Upper lobe of left lung (tissue), 6 donors: ENCODE data around the gene NUCKS1. TPM values are rescaled to one million over a fixed set of nuclear protein-coding genes. Genes with fewer than 3 reads are reported as not detected.

Source experiments
- ATAC-seq, 2 donors: fragments of 200-7000 bp; cut with Tn5 transposase; one replicate each; pipeline ENCODE4 v1.9.1; 2022; ENCODE audit warnings: mild to moderate bottlenecking in 2 of 2, moderate library complexity in 2 of 2; ENCODE audit not compliant: low FRiP score in 2 of 2
- DNase-seq, 2 donors: peaks; one replicate each; pipeline ENCODE4 v3.0.0-alpha.2; 2019 to 2020
- H3K27ac ChIP-seq, 4 donors: fragments of 200-600 bp; sonication (generic); one replicate each; pipeline ENCODE4 v1.5.1; 2016 to 2019
- H3K27me3 ChIP-seq, 4 donors: fragments of 200-600 bp; sonication (generic); one replicate each; pipeline ENCODE4 v1.5.1; 2017 to 2019
- H3K36me3 ChIP-seq, 4 donors: fragments of 200-600 bp; sonication (generic); one replicate each; pipeline ENCODE4 v1.5.1; 2016 to 2019
- H3K4me1 ChIP-seq, 4 donors: fragments of 200-600 bp; sonication (generic); one replicate each; pipeline ENCODE4 v1.5.1; 2018 to 2019
- H3K4me3 ChIP-seq, 4 donors: fragments of 200-600 bp; sonication (generic); one replicate each; pipeline ENCODE4 v1.5.1; 2017 to 2019; ENCODE audit warnings: mild to moderate bottlenecking in 2 of 4, moderate library complexity in 1 of 4
- H3K9me3 ChIP-seq, 4 donors: fragments of 200-600 bp; sonication (generic); one replicate each; pipeline ENCODE4 v1.5.1; 2018 to 2019
- CTCF ChIP-seq, 6 experiments: fragments of 450-650 bp in 4 of 6; fragments of 200-600 bp in 2 of 6; sonication (generic) in 2 of 6; IDR thresholded peaks; one replicate each; pipeline ENCODE4 v1.5.1; 2016 to 2019; ENCODE audit warnings: antibody characterized with exemption in 6 of 6
- EP300 ChIP-seq, 4 donors: sonication (generic); formaldehyde crosslinking; IDR thresholded peaks; one replicate each; pipeline ENCODE4 v1.5.1; 2017; ENCODE audit warnings: antibody characterized with exemption in 4 of 4, control low read depth in 2 of 4
- POLR2A ChIP-seq, 4 donors: fragments of 450-650 bp; IDR thresholded peaks; one replicate each; pipeline ENCODE4 v1.5.1; 2016 to 2017; ENCODE audit warnings: antibody characterized with exemption in 4 of 4, mild to moderate bottlenecking in 2 of 4
- POLR2AphosphoS5 ChIP-seq, 2 donors: sonication (generic); formaldehyde crosslinking; IDR thresholded peaks; one replicate each; pipeline ENCODE4 v1.5.1; 2017; ENCODE audit warnings: antibody characterized with exemption in 2 of 2
- WGBS, 2 donors: methylation state at CpG; one replicate each; pipeline ENCODE4 v1.1.5; 2017 to 2018; 5-methylcytosine and 5-hydroxymethylcytosine counted together
- total RNA-seq, 6 donors: library from RNA; depleted of rRNA in 4 of 6; stranded (reverse); fragments of >200 nt in 4 of 6; gene quantifications; one replicate each; pipeline versions ENCODE4 v1.1.0 to v1.2.1, GENCODE V29; 2016 to 2021
- donor health status: DM: no; HTN: no; CAD: no; lungs with moderate emphysema.
- donor health status: DM: no; HTN: yes; CAD: no; lungs with severe emphysema.

The NUCKS1 gene
- total RNA-seq, 6 donors from 2014 or later, result 65.4 to 182 (median 112) TPM

GRCh38 chr1:205680073-205680851, 69.7 kb downstream of the NUCKS1 start, which contains the start of gene SLC45A3:
Gene SLC45A3, minus strand, starts transcription at chr1:205680509. Its CDS starts 15,853 bp downstream, at chr1:205664656.
- TF ChIP-seq POLR2AphosphoS5 (IDR thresholded peaks at IDR 0.05) (no peak), POLR2A (IDR thresholded peaks at IDR 0.05) (no peak), EP300 (IDR thresholded peaks at IDR 0.05) (no peak), CTCF (IDR thresholded peaks at IDR 0.05) (no peak)
- 2 to 4% methylated on average over 20 to 37 of the region's 86 CpGs for WGBS, 2 donors
- H3K36me3 ChIP-seq, result no peaks in the 10 kb centered on the region
- peak; percentile 17 to 77 for ATAC-seq
- peak within 1 kb of the TSS; percentile 60 to 84 (median 69) for H3K4me3 ChIP-seq
- H3K27ac ChIP-seq, result peak within 1 kb of the TSS in 2 of 4 donors; percentile 54 to 61
- no peaks in the 10 kb centered on the region for H3K9me3 ChIP-seq
- DNase-seq, result peak in 1 of 2 donors; percentile 88
- H3K4me1 ChIP-seq, result peaks cover 9 to 21% (median 14%) of the 10 kb centered on the region in 4 donors
- H3K27me3 ChIP-seq, result no peaks in the 10 kb centered on the region

GRCh38 chr1:205678286-205679111, 71.5 kb downstream of the NUCKS1 start:
- H3K4me1 ChIP-seq, result peaks cover 9 to 21% (median 14%) of the 10 kb centered on the region in 4 donors
- peak overlapping the region in 3 of 4 donors; percentile 60 to 84 (median 75) for H3K4me3 ChIP-seq
- no peaks in the 10 kb centered on the region for H3K27me3 ChIP-seq
- ATAC-seq (peak in 1 of 2 donors; percentile 11), DNase-seq (no peak)
- TF ChIP-seq POLR2A (IDR thresholded peaks at IDR 0.05), result no peak
- no peak for TF ChIP-seq EP300 (IDR thresholded peaks at IDR 0.05)
- TF ChIP-seq CTCF (IDR thresholded peaks at IDR 0.05), result no peak
- no peak for TF ChIP-seq POLR2AphosphoS5 (IDR thresholded peaks at IDR 0.05)
- 57 to 70% methylated on average over 7 to 10 of the region's 10 CpGs for WGBS, 2 donors
- no peaks in the 10 kb centered on the region for H3K9me3 ChIP-seq
- H3K36me3 ChIP-seq, result no peaks in the 10 kb centered on the region
- peak overlapping the region in 2 of 4 donors; percentile 6 to 61 for H3K27ac ChIP-seq

GRCh38 chr1:205677167-205677566, 72.8 kb downstream of the NUCKS1 start:
- WGBS, 2 donors, result 76 to 77% methylated on average over 5 of the region's 5 CpGs
- Histone ChIP-seq H3K4me1 (peaks cover 9 to 21% (median 14%) of the 10 kb centered on the region in 4 donors), H3K27ac (no peak overlapping the region), H3K9me3 (no peaks in the 10 kb centered on the region), H3K36me3 (no peaks in the 10 kb centered on the region), H3K4me3 (no peak overlapping the region), H3K27me3 (no peaks in the 10 kb centered on the region)
- ATAC-seq (no peak), DNase-seq (no peak)
- TF ChIP-seq EP300 (IDR thresholded peaks at IDR 0.05), result no peak
- no peak for TF ChIP-seq POLR2AphosphoS5 (IDR thresholded peaks at IDR 0.05)
- no peak for TF ChIP-seq CTCF (IDR thresholded peaks at IDR 0.05)
- no peak for TF ChIP-seq POLR2A (IDR thresholded peaks at IDR 0.05)

- no peak for ATAC-seq
- no peak for TF ChIP-seq EP300 (IDR thresholded peaks at IDR 0.05)
- no peak for TF ChIP-seq POLR2A (IDR thresholded peaks at IDR 0.05)
- no peak for TF ChIP-seq CTCF (IDR thresholded peaks at IDR 0.05)
- no peak for TF ChIP-seq POLR2AphosphoS5 (IDR thresholded peaks at IDR 0.05)
- DNase-seq, result no peak
- Histone ChIP-seq H3K27me3 (no peaks in the 10 kb centered on the region), H3K4me1 (peaks cover 9 to 24% (median 14%) of the 10 kb centered on the region in 4 donors), H3K36me3 (no peaks in the 10 kb centered on the region), H3K9me3 (no peaks in the 10 kb centered on the region), H3K27ac (no peak overlapping the region), H3K4me3 (no peak overlapping the region)
- 55 to 56% methylated on average over 1 to 3 of the region's 3 CpGs for WGBS, 2 donors
Observed at GRCh38 chr1:205676597-205676996, 73.4 kb downstream of the NUCKS1 start.
